Lung (tissue), 12 donors: ENCODE results near the gene PKIB. TPM values are rescaled to one million over a fixed set of nuclear protein-coding genes. Genes with fewer than 3 reads are reported as not detected.

Experiments used
- ATAC-seq: fragments of 200-7000 bp; cut with Tn5 transposase; one replicate; pipeline ENCODE4 v1.9.1; 2020; ENCODE audit warnings: moderate number of reproducible peaks; ENCODE audit not compliant: insufficient read depth, low FRiP score
- DNase-seq, 3 donors: peaks; one replicate each; pipeline ENCODE4 v3.0.0-alpha.2; 2013 to 2017
- H3K27ac ChIP-seq, 2 donors: one replicate each; pipeline ENCODE4 v1.5.1; 2013; ENCODE audit warnings: mild to moderate bottlenecking in 2 of 2, moderate library complexity in 2 of 2, control low read depth in 1 of 2, inconsistent platforms in 1 of 2, low read depth in 1 of 2, low read length in 1 of 2
- H3K27me3 ChIP-seq, 3 donors: one replicate each; pipeline ENCODE4 v1.5.1; 2013; ENCODE audit warnings: low read length in 2 of 3; ENCODE audit not compliant: control insufficient read depth in 3 of 3, insufficient read depth in 3 of 3
- H3K36me3 ChIP-seq, 4 donors: one replicate each; pipeline ENCODE4 v1.5.1; 2013; ENCODE audit warnings: low read length in 4 of 4, mild to moderate bottlenecking in 1 of 4, moderate library complexity in 1 of 4; ENCODE audit not compliant: control insufficient read depth in 4 of 4, insufficient read depth in 4 of 4
- H3K4me1 ChIP-seq, 5 donors: one replicate each; pipeline ENCODE4 v1.5.1; 2013; ENCODE audit warnings: low read length in 5 of 5, mild to moderate bottlenecking in 2 of 5, moderate library complexity in 1 of 5; ENCODE audit not compliant: control insufficient read depth in 5 of 5, insufficient read depth in 5 of 5
- H3K4me3 ChIP-seq: one replicate; pipeline ENCODE4 v1.5.1; 2013; ENCODE audit warnings: mild to moderate bottlenecking, control low read depth, moderate library complexity
- H3K9ac ChIP-seq, 2 donors: one replicate each; pipeline ENCODE4 v1.5.1; 2013; ENCODE audit warnings: low read length in 2 of 2, control low read depth in 1 of 2; ENCODE audit not compliant: insufficient read depth in 1 of 2
- H3K9me3 ChIP-seq, 4 donors: one replicate each; pipeline ENCODE4 v1.5.1; 2013; ENCODE audit warnings: low read length in 3 of 4, mild to moderate bottlenecking in 1 of 4, moderate library complexity in 1 of 4; ENCODE audit not compliant: control insufficient read depth in 4 of 4, insufficient read depth in 3 of 4
- WGBS, 2 donors: extraction: QIAGEN DNeasy Blood & Tissue Kit; methylation state at CpG; one replicate each; pipeline ENCODE4 v1.1.7; 2013; 5-methylcytosine and 5-hydroxymethylcytosine counted together
- polyA plus RNA-seq, 2 donors: library from polyadenylated mRNA; stranded (reverse); fragments of 200-250 nt; gene quantifications; one replicate each; pipeline ENCODE4 v1.2.1, GENCODE V29; 2013
- total RNA-seq, 2 donors: library from RNA; depleted of rRNA in 1 of 2; stranded (reverse); fragments of >200 nt in 1 of 2; gene quantifications; one replicate each; pipeline ENCODE4 v1.2.1, GENCODE V29; 2014 to 2021
- TF ChIP-seq, protein P1 (sequence below): IDR thresholded peaks from 2 replicates; pipeline ENCODE4 v1.5.1; 2012; ENCODE audit warnings: mild to moderate bottlenecking; ENCODE audit errors: control extremely low read depth, extremely low read depth
- donor health status: control.
- donor health status: control.
- donor health status: Bipolar disorder and iron deficiency.
- donor health status: healthy.
- donor health status: DM: yes; HTN: yes; CAD: no.

The PKIB gene
- total and polyA plus RNA-seq, 4 donors: 3.0 to 7.4 (median 4.9) TPM

GRCh38 chr6:122694075-122694474 is 83.9 kb downstream of the PKIB start:
- no peak overlapping the region for H3K9ac ChIP-seq
- no peak for DNase-seq
- H3K4me1 ChIP-seq: no peaks in the 10 kb centered on the region

GRCh38 chr6:122694602-122695001 is 84.4 kb downstream of the PKIB start:
- peaks cover 0 to 2% (median 0%) of the 10 kb centered on the region in 4 donors for H3K9me3 ChIP-seq
- ATAC-seq: no peak
- DNase-seq: no peak

More at GRCh38 chr6:122694075-122694474, 83.9 kb downstream of the PKIB start:
- 68 to 73% methylated on average over 1 of the region's 1 CpG for WGBS, 2 donors
- Histone ChIP-seq H3K36me3 (no peaks in the 10 kb centered on the region), H3K27ac (no peak overlapping the region), H3K27me3 (no peaks in the 10 kb centered on the region), H3K9me3 (peaks cover 0 to 2% (median 0%) of the 10 kb centered on the region in 4 donors), H3K4me3 (no peak overlapping the region)
- TF ChIP-seq, protein P1, sequence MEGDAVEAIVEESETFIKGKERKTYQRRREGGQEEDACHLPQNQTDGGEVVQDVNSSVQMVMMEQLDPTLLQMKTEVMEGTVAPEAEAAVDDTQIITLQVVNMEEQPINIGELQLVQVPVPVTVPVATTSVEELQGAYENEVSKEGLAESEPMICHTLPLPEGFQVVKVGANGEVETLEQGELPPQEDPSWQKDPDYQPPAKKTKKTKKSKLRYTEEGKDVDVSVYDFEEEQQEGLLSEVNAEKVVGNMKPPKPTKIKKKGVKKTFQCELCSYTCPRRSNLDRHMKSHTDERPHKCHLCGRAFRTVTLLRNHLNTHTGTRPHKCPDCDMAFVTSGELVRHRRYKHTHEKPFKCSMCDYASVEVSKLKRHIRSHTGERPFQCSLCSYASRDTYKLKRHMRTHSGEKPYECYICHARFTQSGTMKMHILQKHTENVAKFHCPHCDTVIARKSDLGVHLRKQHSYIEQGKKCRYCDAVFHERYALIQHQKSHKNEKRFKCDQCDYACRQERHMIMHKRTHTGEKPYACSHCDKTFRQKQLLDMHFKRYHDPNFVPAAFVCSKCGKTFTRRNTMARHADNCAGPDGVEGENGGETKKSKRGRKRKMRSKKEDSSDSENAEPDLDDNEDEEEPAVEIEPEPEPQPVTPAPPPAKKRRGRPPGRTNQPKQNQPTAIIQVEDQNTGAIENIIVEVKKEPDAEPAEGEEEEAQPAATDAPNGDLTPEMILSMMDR: no peak
- no peak for ATAC-seq

GRCh38 chr6:122695188-122695587 is 85.0 kb downstream of the PKIB start:
- Histone ChIP-seq H3K4me3 (no peak overlapping the region), H3K27ac (no peak overlapping the region), H3K9ac (no peak overlapping the region), H3K36me3 (no peaks in the 10 kb centered on the region), H3K9me3 (peaks cover 0 to 2% (median 0%) of the 10 kb centered on the region in 4 donors), H3K27me3 (no peaks in the 10 kb centered on the region), H3K4me1 (no peaks in the 10 kb centered on the region)
- ATAC-seq (no peak), DNase-seq (no peak)
- 80 to 98% methylated on average over 3 of the region's 3 CpGs for WGBS, 2 donors
- TF ChIP-seq, protein P1: no peak

More at GRCh38 chr6:122694602-122695001, 84.4 kb downstream of the PKIB start:
- Histone ChIP-seq H3K9ac (no peak overlapping the region), H3K27ac (no peak overlapping the region), H3K4me1 (no peaks in the 10 kb centered on the region), H3K36me3 (no peaks in the 10 kb centered on the region), H3K27me3 (no peaks in the 10 kb centered on the region), H3K4me3 (no peak overlapping the region)
- 76 to 90% methylated on average over 3 of the region's 3 CpGs for WGBS, 2 donors
- TF ChIP-seq, protein P1: no peak

DNA sequence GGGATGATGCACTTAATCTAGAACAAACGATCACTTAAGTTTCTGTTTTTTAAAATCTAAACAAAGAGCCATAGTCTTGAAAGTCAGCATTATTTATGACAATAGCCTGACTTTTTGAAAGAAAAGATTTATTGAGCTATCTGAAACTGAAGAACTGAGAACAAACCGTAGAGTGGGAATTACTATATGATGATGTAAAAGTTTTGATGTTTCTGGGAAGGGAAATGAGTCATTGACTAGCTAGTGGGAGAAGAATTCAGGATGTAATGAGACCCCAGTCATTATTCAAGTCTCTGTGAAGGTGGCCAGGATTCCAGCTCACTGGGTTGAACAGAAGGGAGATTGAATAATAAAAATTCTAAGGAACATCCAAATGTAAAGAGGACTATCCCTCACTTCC is 85.9 kb downstream of the PKIB start:
- ATAC-seq (no peak), DNase-seq (no peak)
- H3K9me3 ChIP-seq: peaks cover 0 to 6% (median 0%) of the 10 kb centered on the region in 4 donors
- H3K4me3 ChIP-seq: no peak overlapping the region
- H3K36me3 ChIP-seq: no peaks in the 10 kb centered on the region
- no peak overlapping the region for H3K27ac ChIP-seq
- no peaks in the 10 kb centered on the region for H3K4me1 ChIP-seq
- H3K27me3 ChIP-seq: no peaks in the 10 kb centered on the region
- WGBS, 2 donors: 50 to 59% methylated on average over 2 of the region's 2 CpGs
- TF ChIP-seq, protein P1: no peak
- H3K9ac ChIP-seq: no peak overlapping the region
